Body of pancreas (tissue), 4 donors: ENCODE data around the gene NCOR2. TPM values are rescaled to one million over a fixed set of nuclear protein-coding genes. Genes with fewer than 3 reads are reported as not detected.

Experiments
- ATAC-seq: fragments of 150-250 bp; one replicate; pipeline ENCODE4 v1.9.1; 2016
- DNase-seq, 4 donors: peaks; one replicate each; pipeline ENCODE4 v3.0.0-alpha.2; 2019
- H3K27ac ChIP-seq, 4 donors: fragments of 200-600 bp; sonication (generic); 1 replicate in 3 of 4; 2 replicates in 1 of 4; pipeline versions ENCODE4 v1.5.1 to v1.6.1; 2016 to 2019; ENCODE audit warnings: mild to moderate bottlenecking in 1 of 4, mixed read lengths in 1 of 4, moderate library complexity in 1 of 4
- H3K27me3 ChIP-seq, 2 donors: fragments of 200-600 bp; sonication (generic); one replicate each; pipeline ENCODE4 v1.6.0; 2016; ENCODE audit warnings: mild to moderate bottlenecking in 1 of 2
- H3K36me3 ChIP-seq, 2 donors: fragments of 200-600 bp; sonication (generic); replicated peaks in 1 of 2; 2 replicates each; pipeline ENCODE4 v1.5.1; 2016; ENCODE audit warnings: low read depth in 2 of 2; ENCODE audit not compliant: insufficient read depth in 1 of 2
- H3K4me1 ChIP-seq: fragments of 200-600 bp; sonication (generic); one replicate; pipeline ENCODE4 v1.6.0; 2016
- H3K4me3 ChIP-seq, 2 donors: fragments of 200-600 bp; sonication (generic); 1 replicate in 1 of 2; 2 replicates in 1 of 2; pipeline ENCODE4 v1.5.1; 2016 to 2019
- H3K9me3 ChIP-seq, 3 donors: fragments of 200-600 bp; sonication (generic); 1 replicate in 2 of 3; 2 replicates in 1 of 3; pipeline ENCODE4 v1.5.1; 2016
- POLR2A ChIP-seq, 3 donors: fragments of 450-650 bp; IDR thresholded peaks; one replicate each; pipeline ENCODE4 v1.6.1; 2016; ENCODE audit warnings: antibody characterized with exemption in 3 of 3, mild to moderate bottlenecking in 2 of 3
- WGBS, 2 donors: methylation state at CpG; one replicate each; pipeline ENCODE4 v1.1.5; 2017; 5-methylcytosine and 5-hydroxymethylcytosine counted together
- intact Hi-C: fragments of 100-400 bp; cut with DNase I; formaldehyde crosslinking; loops from one replicate; pipeline ENCODE4 v1.15.1; 2023
- total RNA-seq, 2 donors: library from RNA; depleted of rRNA; stranded (reverse); fragments of >200 nt; gene quantifications; one replicate each; pipeline ENCODE4 v1.1.0, GENCODE V29; 2016
- TF ChIP-seq, protein P1 (sequence below), 7 experiments: fragments of 450-650 bp in 4 of 7; fragments of 200-600 bp in 3 of 7; sonication (generic) in 3 of 7; IDR thresholded peaks; one replicate each; pipeline ENCODE4 v1.5.1; 2016 to 2019; ENCODE audit warnings: antibody characterized with exemption in 7 of 7

Gene NCOR2
- total RNA-seq, 2 donors from 2014 or later, result 53.7 to 397 TPM

- Histone ChIP-seq H3K27ac (no peak overlapping the region), H3K4me3 (no peak overlapping the region), H3K27me3 (no peaks in the 10 kb centered on the region), H3K9me3 (no peaks in the 10 kb centered on the region), H3K4me1 (no peaks in the 10 kb centered on the region), H3K36me3 (no peaks in the 10 kb centered on the region)
- ATAC-seq (no peak), DNase-seq (no peak)
- TF ChIP-seq, protein P1, sequence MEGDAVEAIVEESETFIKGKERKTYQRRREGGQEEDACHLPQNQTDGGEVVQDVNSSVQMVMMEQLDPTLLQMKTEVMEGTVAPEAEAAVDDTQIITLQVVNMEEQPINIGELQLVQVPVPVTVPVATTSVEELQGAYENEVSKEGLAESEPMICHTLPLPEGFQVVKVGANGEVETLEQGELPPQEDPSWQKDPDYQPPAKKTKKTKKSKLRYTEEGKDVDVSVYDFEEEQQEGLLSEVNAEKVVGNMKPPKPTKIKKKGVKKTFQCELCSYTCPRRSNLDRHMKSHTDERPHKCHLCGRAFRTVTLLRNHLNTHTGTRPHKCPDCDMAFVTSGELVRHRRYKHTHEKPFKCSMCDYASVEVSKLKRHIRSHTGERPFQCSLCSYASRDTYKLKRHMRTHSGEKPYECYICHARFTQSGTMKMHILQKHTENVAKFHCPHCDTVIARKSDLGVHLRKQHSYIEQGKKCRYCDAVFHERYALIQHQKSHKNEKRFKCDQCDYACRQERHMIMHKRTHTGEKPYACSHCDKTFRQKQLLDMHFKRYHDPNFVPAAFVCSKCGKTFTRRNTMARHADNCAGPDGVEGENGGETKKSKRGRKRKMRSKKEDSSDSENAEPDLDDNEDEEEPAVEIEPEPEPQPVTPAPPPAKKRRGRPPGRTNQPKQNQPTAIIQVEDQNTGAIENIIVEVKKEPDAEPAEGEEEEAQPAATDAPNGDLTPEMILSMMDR (IDR thresholded peaks at IDR 0.05), result no peak
- no peak for TF ChIP-seq POLR2A (IDR thresholded peaks at IDR 0.05)
- 92 to 96% methylated on average over 4 to 5 of the region's 5 CpGs for WGBS, 2 donors
- intact Hi-C loops, result no loop called here
These were observed 26.5 kb upstream of the NCOR2 start for GRCh38 chr12:124593851-124594401.

DNA sequence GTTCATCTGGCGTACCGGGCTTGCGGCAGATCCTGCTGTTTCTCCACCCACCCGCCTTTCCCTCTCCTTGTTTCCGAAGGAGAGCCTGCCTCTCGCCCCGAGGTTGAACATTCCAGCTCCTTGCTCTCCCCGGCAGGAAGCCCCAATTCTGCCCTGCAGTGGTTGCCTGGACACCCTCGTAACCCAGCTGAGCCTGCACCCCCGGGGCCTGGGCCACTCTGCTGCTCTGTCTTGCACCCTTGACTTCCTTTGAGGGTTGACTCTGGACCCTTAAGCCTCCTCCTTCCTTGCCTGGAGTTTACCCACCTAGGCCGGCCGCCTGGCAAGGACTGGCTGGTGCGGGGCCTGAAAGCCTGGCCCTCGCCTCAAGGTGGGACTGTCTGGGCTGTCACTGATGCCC lies 25.8 kb upstream of the NCOR2 start:
- no peak for ATAC-seq
- Histone ChIP-seq H3K4me3 (no peak overlapping the region), H3K27me3 (no peaks in the 10 kb centered on the region), H3K9me3 (no peaks in the 10 kb centered on the region), H3K4me1 (no peaks in the 10 kb centered on the region), H3K36me3 (no peaks in the 10 kb centered on the region), H3K27ac (no peak overlapping the region)
- WGBS, 2 donors, result 78 to 92% methylated on average over 14 of the region's 14 CpGs
- intact Hi-C loops, result no loop called here
- DNase-seq, result no peak
- TF ChIP-seq, protein P1 (IDR thresholded peaks at IDR 0.05), result no peak
- TF ChIP-seq POLR2A (IDR thresholded peaks at IDR 0.05), result no peak

DNA sequence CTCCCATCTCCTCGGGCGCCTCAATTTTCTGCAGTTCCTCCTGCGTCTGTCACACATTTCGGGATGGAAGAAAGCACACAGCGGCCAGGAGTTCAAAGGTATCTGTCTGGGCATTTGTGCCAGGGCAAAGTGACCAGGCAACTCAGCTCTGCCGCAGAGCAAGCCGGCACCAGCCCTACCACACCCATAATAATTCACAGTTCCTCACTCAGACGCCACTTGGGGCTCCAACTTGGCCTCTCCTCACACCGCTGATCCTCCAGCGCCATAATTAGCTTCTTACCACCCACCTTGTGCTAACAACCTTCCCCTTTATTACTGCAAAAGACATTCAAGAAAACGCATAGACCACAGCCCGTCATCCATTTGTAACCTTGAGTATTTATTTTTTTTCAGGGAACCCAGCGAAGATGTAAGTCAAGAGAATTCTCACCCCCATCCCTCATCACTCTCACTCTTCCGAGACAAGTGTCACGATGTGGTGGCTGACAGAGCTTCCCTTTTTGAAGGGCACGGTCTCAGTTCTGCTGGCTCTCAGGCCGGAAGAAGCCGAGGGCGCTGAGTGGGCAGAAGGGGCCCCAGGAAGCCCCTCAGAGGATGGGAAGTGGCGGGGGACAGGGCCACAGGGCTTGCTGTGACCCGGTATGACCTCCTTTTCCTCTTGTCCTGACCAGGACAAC lies 25.2 kb upstream of the NCOR2 start:
- H3K4me3 ChIP-seq, result no peak overlapping the region
- ATAC-seq (no peak), DNase-seq (peak in 1 of 4 donors; percentile 47)
- H3K27ac ChIP-seq, result peak overlapping the region in 1 of 4 donors; percentile 9
- H3K36me3 ChIP-seq, result no peaks in the 10 kb centered on the region
- H3K4me1 ChIP-seq, result no peaks in the 10 kb centered on the region
- no peaks in the 10 kb centered on the region for H3K9me3 ChIP-seq
- no peak for TF ChIP-seq POLR2A (IDR thresholded peaks at IDR 0.05)
- TF ChIP-seq, protein P1 (IDR thresholded peaks at IDR 0.05), result no peak
- intact Hi-C loops, result no loop called here
- WGBS, 2 donors, result 74 to 78% methylated on average over 20 to 21 of the region's 21 CpGs
- no peaks in the 10 kb centered on the region for H3K27me3 ChIP-seq

- intact Hi-C loops, result no loop called here
- Histone ChIP-seq H3K27me3 (no peaks in the 10 kb centered on the region), H3K36me3 (no peaks in the 10 kb centered on the region), H3K9me3 (no peaks in the 10 kb centered on the region), H3K4me1 (no peaks in the 10 kb centered on the region), H3K4me3 (no peak overlapping the region), H3K27ac (peak overlapping the region in 1 of 4 donors; percentile 9)
- ATAC-seq, result no peak
- WGBS, 2 donors, result 63 to 76% methylated on average over 5 to 6 of the region's 6 CpGs
- TF ChIP-seq POLR2A (IDR thresholded peaks at IDR 0.05), result no peak
- TF ChIP-seq, protein P1 (IDR thresholded peaks at IDR 0.05), result no peak
- no peak for DNase-seq
These were observed 24.6 kb upstream of the NCOR2 start for GRCh38 chr12:124592050-124592449.

DNA sequence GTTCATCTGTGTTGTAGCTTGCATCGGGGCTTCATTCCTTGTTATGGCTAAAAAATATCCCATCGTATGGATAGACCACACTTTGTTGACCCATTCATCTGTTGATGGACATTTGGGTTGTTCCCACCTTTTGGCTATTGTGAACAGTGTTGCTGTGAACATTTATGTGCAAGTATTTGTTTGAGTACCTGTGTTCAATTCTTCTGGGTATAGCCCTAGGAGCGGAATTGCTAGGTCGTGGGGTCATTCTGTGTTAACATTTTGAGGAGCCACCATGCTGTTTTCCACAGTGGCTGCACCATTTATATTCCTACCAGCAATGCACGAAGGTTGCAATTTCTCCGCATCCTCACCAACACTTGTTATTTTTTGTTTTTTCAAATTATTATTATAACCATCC lies 23.0 kb upstream of the NCOR2 start:
- Histone ChIP-seq H3K27me3 (no peaks in the 10 kb centered on the region), H3K27ac (no peak overlapping the region), H3K9me3 (no peaks in the 10 kb centered on the region), H3K4me3 (no peak overlapping the region), H3K36me3 (no peaks in the 10 kb centered on the region), H3K4me1 (peaks cover 7% of the 10 kb centered on the region)
- ATAC-seq, result no peak
- DNase-seq, result no peak
- WGBS, 2 donors, result 86 to 97% methylated on average over 6 of the region's 6 CpGs
- TF ChIP-seq, protein P1 (IDR thresholded peaks at IDR 0.05), result no peak
- TF ChIP-seq POLR2A (IDR thresholded peaks at IDR 0.05), result no peak
- intact Hi-C loops, result no loop called here
